ENCODE results near the gene RASGRP2. TPM values are rescaled to one million over a fixed set of nuclear protein-coding genes. Genes with fewer than 3 reads are reported as not detected.
"Not testable (repeated sequence)": the region's sequence is repeated elsewhere in the genome, so short reads cannot be mapped to it uniquely, and the experiment has no call there.

Gene RASGRP2
- total RNA-seq, 2 donors from 2014 or later: 0.86 to 1.9 TPM

DNA sequence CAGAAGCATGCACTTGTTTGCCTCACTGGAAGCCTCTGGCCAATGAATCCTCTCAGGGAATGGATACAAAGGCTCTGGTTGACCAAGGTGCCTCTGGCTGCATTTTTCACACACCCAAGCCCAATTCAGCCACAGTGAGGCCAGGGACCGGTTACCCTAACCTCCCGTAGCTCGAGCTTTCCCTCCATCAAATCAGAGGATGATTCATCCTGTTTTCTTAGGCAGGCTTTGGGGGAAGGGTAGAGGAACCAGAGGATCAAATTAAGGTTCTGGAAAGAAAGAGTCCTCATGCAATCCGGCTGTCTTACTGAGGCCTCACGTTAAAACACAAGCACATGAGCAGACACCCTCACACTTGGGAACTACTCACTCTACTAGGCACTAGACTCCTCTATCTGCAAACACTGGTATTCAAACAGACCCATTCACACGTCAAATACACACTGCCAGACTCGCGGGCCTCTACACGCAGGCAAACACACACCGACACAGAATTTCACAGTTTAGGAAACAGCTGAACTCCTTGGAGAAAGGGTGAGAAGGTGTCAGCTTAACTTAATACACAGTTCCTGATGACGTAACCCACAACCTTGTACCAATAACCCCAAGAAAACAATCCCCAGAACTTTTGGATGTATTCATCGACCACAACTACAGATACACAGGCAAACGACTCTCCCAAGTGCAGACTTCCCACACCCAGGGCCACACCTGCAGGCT, 33.4 kb downstream of the RASGRP2 start:
- Mint-ChIP-seq H3K9me3 (no peaks in the 10 kb centered on the region), H3K4me1 (peaks cover 11% of the 10 kb centered on the region), H3K27ac (no peak overlapping the region), H3K27me3 (ENCODE audit: insufficient read depth) (peaks cover 68% of the 10 kb centered on the region), H3K36me3 (ENCODE audit: low read depth) (no peaks in the 10 kb centered on the region), H3K4me3 (peak overlapping the region; percentile 25)
- Histone ChIP-seq H3K9me3 (ENCODE audit: control insufficient read depth, low read length) (no peaks in the 10 kb centered on the region), H3K4me1 (ENCODE audit: control insufficient read depth, insufficient read depth, low read length) (no peaks in the 10 kb centered on the region), H3K36me3 (ENCODE audit: control insufficient read depth, insufficient read depth, low read length) (no peaks in the 10 kb centered on the region), H3K27ac (ENCODE audit: low read depth, low read length) (no peak overlapping the region), H3K9ac (ENCODE audit: extremely low read depth, low read length, poor library complexity, severe bottlenecking) (no peak overlapping the region), H3K4me3 (ENCODE audit: low read length) (no peak overlapping the region), H3K27me3 (ENCODE audit: control insufficient read depth, insufficient read depth, low read length, poor library complexity, severe bottlenecking) (peaks cover 64% of the 10 kb centered on the region)
- 55 to 90% methylated on average over 2 to 13 of the region's 13 CpGs for WGBS, 2 experiments (ENCODE audit: insufficient coverage in 1 of 2, insufficient read length in 1 of 2)
- no peak for DNase-seq
- TF ChIP-seq, protein P1, sequence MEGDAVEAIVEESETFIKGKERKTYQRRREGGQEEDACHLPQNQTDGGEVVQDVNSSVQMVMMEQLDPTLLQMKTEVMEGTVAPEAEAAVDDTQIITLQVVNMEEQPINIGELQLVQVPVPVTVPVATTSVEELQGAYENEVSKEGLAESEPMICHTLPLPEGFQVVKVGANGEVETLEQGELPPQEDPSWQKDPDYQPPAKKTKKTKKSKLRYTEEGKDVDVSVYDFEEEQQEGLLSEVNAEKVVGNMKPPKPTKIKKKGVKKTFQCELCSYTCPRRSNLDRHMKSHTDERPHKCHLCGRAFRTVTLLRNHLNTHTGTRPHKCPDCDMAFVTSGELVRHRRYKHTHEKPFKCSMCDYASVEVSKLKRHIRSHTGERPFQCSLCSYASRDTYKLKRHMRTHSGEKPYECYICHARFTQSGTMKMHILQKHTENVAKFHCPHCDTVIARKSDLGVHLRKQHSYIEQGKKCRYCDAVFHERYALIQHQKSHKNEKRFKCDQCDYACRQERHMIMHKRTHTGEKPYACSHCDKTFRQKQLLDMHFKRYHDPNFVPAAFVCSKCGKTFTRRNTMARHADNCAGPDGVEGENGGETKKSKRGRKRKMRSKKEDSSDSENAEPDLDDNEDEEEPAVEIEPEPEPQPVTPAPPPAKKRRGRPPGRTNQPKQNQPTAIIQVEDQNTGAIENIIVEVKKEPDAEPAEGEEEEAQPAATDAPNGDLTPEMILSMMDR (conservative IDR thresholded peaks at IDR 0.05): no peak

DNA sequence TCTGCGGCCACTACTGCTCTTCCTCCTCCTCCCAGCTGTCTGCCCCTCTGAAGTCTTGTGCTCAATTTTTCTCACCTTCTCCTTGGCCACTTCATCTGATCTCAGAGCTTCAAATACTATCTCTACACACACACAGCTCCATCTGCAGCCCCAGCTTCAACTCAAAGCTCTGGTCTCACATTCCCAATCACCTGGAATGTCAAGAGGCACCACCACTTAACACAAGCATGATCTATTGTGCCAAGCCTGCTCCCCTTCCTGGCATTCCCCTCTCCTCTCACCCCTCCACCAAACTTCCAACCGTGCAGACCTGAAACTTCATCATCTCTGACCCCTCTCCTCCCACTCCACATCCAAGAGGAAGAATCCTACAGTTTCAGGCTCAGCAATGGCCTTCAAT, 38.4 kb downstream of the RASGRP2 start:
- H3K9ac ChIP-seq (ENCODE audit: extremely low read depth, low read length, poor library complexity, severe bottlenecking): no peak overlapping the region
- no peaks in the 10 kb centered on the region for H3K36me3 ChIP-seq (ENCODE audit: control insufficient read depth, insufficient read depth, low read length)
- WGBS, 2 experiments (ENCODE audit: insufficient coverage in 1 of 2, insufficient read length in 1 of 2): 67 to 71% methylated on average over 2 of the region's 2 CpGs
- H3K4me3 ChIP-seq (ENCODE audit: low read length): no peak overlapping the region
- H3K9me3 ChIP-seq (ENCODE audit: control insufficient read depth, low read length): no peaks in the 10 kb centered on the region
- peaks cover 4% of the 10 kb centered on the region for H3K9me3 Mint-ChIP-seq
- TF ChIP-seq, protein P1 (conservative IDR thresholded peaks at IDR 0.05): no peak
- H3K4me1 Mint-ChIP-seq: peaks cover under 1% of the 10 kb centered on the region
- no peak overlapping the region for H3K4me3 Mint-ChIP-seq
- no peak overlapping the region for H3K27ac Mint-ChIP-seq
- peaks cover 56% of the 10 kb centered on the region for H3K27me3 Mint-ChIP-seq (ENCODE audit: insufficient read depth)
- H3K27me3 ChIP-seq (ENCODE audit: control insufficient read depth, insufficient read depth, low read length, poor library complexity, severe bottlenecking): peaks cover 21% of the 10 kb centered on the region
- no peak for DNase-seq
- H3K27ac ChIP-seq (ENCODE audit: low read depth, low read length): no peak overlapping the region
- H3K4me1 ChIP-seq (ENCODE audit: control insufficient read depth, insufficient read depth, low read length): no peaks in the 10 kb centered on the region
- no peaks in the 10 kb centered on the region for H3K36me3 Mint-ChIP-seq (ENCODE audit: low read depth)

DNA sequence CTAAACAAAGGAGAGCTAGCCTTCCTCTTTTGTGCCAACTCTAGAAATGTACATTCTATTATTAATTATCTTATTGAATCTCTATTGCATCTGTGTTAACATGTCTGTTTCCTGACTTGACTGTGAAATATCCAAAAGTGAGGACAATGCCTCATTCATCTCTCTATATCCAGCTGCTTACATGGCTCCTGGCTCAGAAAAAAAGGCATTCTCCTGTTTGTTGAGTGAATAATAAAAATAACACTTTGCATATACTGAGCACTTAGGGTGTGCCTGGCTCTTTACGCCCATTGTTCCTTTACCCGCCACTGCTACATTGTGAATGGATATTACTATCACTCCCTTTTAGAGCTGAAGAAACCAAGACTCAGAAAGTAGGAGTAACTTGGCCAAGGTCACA, 40.9 kb downstream of the RASGRP2 start:
- Mint-ChIP-seq H3K4me1 (no peaks in the 10 kb centered on the region), H3K36me3 (ENCODE audit: low read depth) (no peaks in the 10 kb centered on the region), H3K4me3 (no peak overlapping the region), H3K9me3 (peaks cover 4% of the 10 kb centered on the region), H3K27me3 (ENCODE audit: insufficient read depth) (peaks cover 55% of the 10 kb centered on the region), H3K27ac (no peak overlapping the region)
- TF ChIP-seq, protein P1 (conservative IDR thresholded peaks at IDR 0.05): no peak
- peaks cover 10% of the 10 kb centered on the region for H3K27me3 ChIP-seq (ENCODE audit: control insufficient read depth, insufficient read depth, low read length, poor library complexity, severe bottlenecking)
- H3K9me3 ChIP-seq (ENCODE audit: control insufficient read depth, low read length): no peaks in the 10 kb centered on the region
- H3K36me3 ChIP-seq (ENCODE audit: control insufficient read depth, insufficient read depth, low read length): no peaks in the 10 kb centered on the region
- no peaks in the 10 kb centered on the region for H3K4me1 ChIP-seq (ENCODE audit: control insufficient read depth, insufficient read depth, low read length)
- DNase-seq: no peak
- WGBS, 2 experiments (ENCODE audit: insufficient coverage in 1 of 2, insufficient read length in 1 of 2): 98 to 100% methylated on average over 2 of the region's 2 CpGs
- H3K27ac ChIP-seq (ENCODE audit: low read depth, low read length): no peak overlapping the region
- no peak overlapping the region for H3K9ac ChIP-seq (ENCODE audit: extremely low read depth, low read length, poor library complexity, severe bottlenecking)
- no peak overlapping the region for H3K4me3 ChIP-seq (ENCODE audit: low read length)

DNA sequence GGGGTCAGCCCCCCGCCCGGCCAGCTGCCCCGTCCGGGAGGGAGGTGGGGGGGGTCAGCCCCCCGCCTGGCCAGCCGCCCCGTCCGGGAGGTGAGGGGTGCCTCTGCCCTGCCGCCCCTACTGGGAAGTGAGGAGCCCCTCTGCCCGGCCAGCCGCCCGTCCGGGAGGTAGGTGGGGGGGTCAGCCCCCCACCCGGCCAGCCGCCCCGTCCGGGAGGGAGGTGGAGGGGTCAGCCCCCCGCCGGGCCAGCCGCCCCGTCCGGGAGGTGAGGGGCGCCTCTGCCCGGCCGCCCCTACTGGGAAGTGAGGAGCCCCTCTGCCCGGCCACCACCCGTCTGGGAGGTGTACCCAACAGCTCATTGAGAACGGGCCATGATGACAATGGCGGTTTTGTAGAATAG, 42.0 kb downstream of the RASGRP2 start:
- H3K36me3 ChIP-seq (ENCODE audit: control insufficient read depth, insufficient read depth, low read length); H3K36me3 Mint-ChIP-seq (ENCODE audit: low read depth); H3K4me3 ChIP-seq (ENCODE audit: low read length); H3K4me1 Mint-ChIP-seq; H3K9ac ChIP-seq (ENCODE audit: extremely low read depth, low read length, poor library complexity, severe bottlenecking); H3K4me1 ChIP-seq (ENCODE audit: control insufficient read depth, insufficient read depth, low read length); H3K27ac ChIP-seq (ENCODE audit: low read depth, low read length); H3K27me3 ChIP-seq (ENCODE audit: control insufficient read depth, insufficient read depth, low read length, poor library complexity, severe bottlenecking); H3K9me3 Mint-ChIP-seq; DNase-seq; H3K9me3 ChIP-seq (ENCODE audit: control insufficient read depth, low read length); H3K4me3 Mint-ChIP-seq; H3K27ac Mint-ChIP-seq: not testable (repeated sequence)
- 94% methylated on average over 19 of the region's 29 CpGs; no CpG with 5 or more reads in 1 of the 2 experiments for WGBS, 2 experiments (ENCODE audit: insufficient coverage in 1 of 2, insufficient read length in 1 of 2)
- H3K27me3 Mint-ChIP-seq (ENCODE audit: insufficient read depth): peaks cover 65% of the 10 kb centered on the region
